ENCODE measurements around the gene EPB41L3.

Gene EPB41L3

GRCh38 chr18:5415031-5415430 is 128.8 kb downstream of the EPB41L3 start:
- DNase-seq (ENCODE audit: low read depth, low spot score), result no peak

- peak; percentile 69 for DNase-seq (ENCODE audit: low read depth, low spot score)
Observed at GRCh38 chr18:5414546-5414945, 129.3 kb downstream of the EPB41L3 start.

GRCh38 chr18:5413447-5413846 is 130.3 kb downstream of the EPB41L3 start:
- no peak for DNase-seq (ENCODE audit: low read depth, low spot score)

GRCh38 chr18:5410582-5410981 is 133.2 kb downstream of the EPB41L3 start:
- peak; percentile 77 for DNase-seq (ENCODE audit: low read depth, low spot score)

GRCh38 chr18:5398269-5398668 is 145.5 kb downstream of the EPB41L3 start:
- DNase-seq (ENCODE audit: low read depth, low spot score), result no peak

GRCh38 chr18:5397102-5397501 is 146.7 kb downstream of the EPB41L3 start:
- DNase-seq (ENCODE audit: low read depth, low spot score), result no peak

- DNase-seq (ENCODE audit: low read depth, low spot score), result no peak
Observed at GRCh38 chr18:5395860-5396448, 147.8 kb downstream of the EPB41L3 start.

- no peak for DNase-seq (ENCODE audit: low read depth, low spot score)
Observed at GRCh38 chr18:5393779-5394178, 150.0 kb downstream of the EPB41L3 start.

- no peak for DNase-seq (ENCODE audit: low read depth, low spot score)
Observed at GRCh38 chr18:5391409-5391808, 152.4 kb downstream of the EPB41L3 start.

- no peak for DNase-seq (ENCODE audit: low read depth, low spot score)
Observed at GRCh38 chr18:5389356-5389755, 154.4 kb downstream of the EPB41L3 start.

- no peak for DNase-seq (ENCODE audit: low read depth, low spot score)
Observed at GRCh38 chr18:5388896-5389295, 154.9 kb downstream of the EPB41L3 start.

- DNase-seq (ENCODE audit: low read depth, low spot score), result no peak
Observed at GRCh38 chr18:5380586-5380985, 163.2 kb downstream of the EPB41L3 start.

GRCh38 chr18:5376986-5377385 is 166.8 kb downstream of the EPB41L3 start:
- no peak for DNase-seq (ENCODE audit: low read depth, low spot score)

GRCh38 chr18:5370332-5370731 is 173.5 kb downstream of the EPB41L3 start:
- no peak for DNase-seq (ENCODE audit: low read depth, low spot score)

- DNase-seq (ENCODE audit: low read depth, low spot score), result no peak
Observed at GRCh38 chr18:5369513-5369912, 174.3 kb downstream of the EPB41L3 start.

- no peak for DNase-seq (ENCODE audit: low read depth, low spot score)
Observed at GRCh38 chr18:5365443-5365842, 178.4 kb downstream of the EPB41L3 start.

- no peak for DNase-seq (ENCODE audit: low read depth, low spot score)
Observed at GRCh38 chr18:5350636-5351035, 193.2 kb downstream of the EPB41L3 start.
